Panc1 (cell line): ENCODE measurements around the gene TRERF1. TPM values are rescaled to one million over a fixed set of nuclear protein-coding genes. Genes with fewer than 3 reads are reported as not detected.

Experiments
- ATAC-seq: fragments of 200-7000 bp; cut with Tn5 transposase; 2 replicates; pipeline ENCODE4 v1.9.1; 2020; ENCODE audit warnings: mild to moderate bottlenecking, moderate library complexity
- BruUV-seq: library from RNA; stranded (reverse); fragments of 400-500 nt; replicated peaks from 2 replicates; lab custom pipeline; 2021; lab: Mats Ljungman, UMichigan
- CTCF ChIA-PET: fragments of 300-600 bp; sonication (Branson Sonifier 250); formaldehyde crosslinking; loops from one replicate; lab custom pipeline; 2022; ENCODE audit warnings: antibody characterized with exemption; lab: Charles Lee
- POLR2A ChIA-PET: fragments of 300-600 bp; sonication (Branson Sonifier 250); formaldehyde crosslinking; loops from one replicate; lab custom pipeline; 2022; ENCODE audit warnings: antibody characterized with exemption; lab: Charles Lee
- DNase-seq: peaks from one replicate; pipeline ENCODE4 v3.0.0-alpha.2; 2010; ENCODE audit warnings: low read depth, low spot score
- H3K27ac ChIP-seq: 2 replicates; pipeline ENCODE4 v1.5.1; 2011; ENCODE audit warnings: mild to moderate bottlenecking, low read length, inconsistent platforms
- H3K27me3 ChIP-seq: fragments of 200-500 bp; sonication (Bioruptor generic); 2 replicates; pipeline ENCODE4 v1.6.0; 2014; ENCODE audit warnings: low read length, inconsistent platforms; ENCODE audit not compliant: control insufficient read depth, insufficient read depth
- H3K36me3 ChIP-seq: fragments of 200-500 bp; sonication (Bioruptor generic); 2 replicates; pipeline ENCODE4 v1.5.1; 2014; ENCODE audit warnings: inconsistent platforms, mild to moderate bottlenecking, low read length, moderate library complexity; ENCODE audit not compliant: control insufficient read depth, insufficient read depth
- H3K4me1 ChIP-seq: 2 replicates; pipeline ENCODE4 v1.5.1; 2011; ENCODE audit warnings: inconsistent platforms, mild to moderate bottlenecking, low read length, moderate library complexity; ENCODE audit not compliant: control insufficient read depth, insufficient read depth
- H3K4me3 ChIP-seq, 2 experiments: 2 replicates each; pipeline ENCODE4 v1.5.1; 2011 to 2012; ENCODE audit warnings: low read depth in 2 of 2, low read length in 2 of 2, mild to moderate bottlenecking in 2 of 2, inconsistent platforms in 1 of 2, moderate library complexity in 1 of 2
- H3K9me3 ChIP-seq: fragments of 200-500 bp; sonication (Bioruptor generic); 2 replicates; pipeline ENCODE4 v1.5.1; 2014; ENCODE audit warnings: low read depth, mild to moderate bottlenecking, inconsistent platforms, low read length, moderate library complexity; ENCODE audit not compliant: control insufficient read depth, insufficient read depth
- POLR2AphosphoS5 ChIP-seq: IDR thresholded peaks from 2 replicates; pipeline ENCODE4 v1.6.1; 2012; ENCODE audit warnings: mild to moderate bottlenecking, low read depth, low read length, moderate library complexity
- REST ChIP-seq, 2 experiments: IDR thresholded peaks; 2 replicates each; pipeline ENCODE4 v1.6.1; 2011 to 2012; ENCODE audit warnings: low read depth in 2 of 2, control low read depth in 1 of 2, low read length in 1 of 2, mild to moderate bottlenecking in 1 of 2, moderate library complexity in 1 of 2; ENCODE audit not compliant: insufficient read depth in 1 of 2
- SIN3A ChIP-seq: IDR thresholded peaks from 2 replicates; pipeline ENCODE4 v1.6.1; 2012; ENCODE audit warnings: low read depth, mild to moderate bottlenecking, low read length, moderate library complexity, borderline replicate concordance; ENCODE audit not compliant: insufficient read depth
- TCF7L2 ChIP-seq: IDR thresholded peaks from 2 replicates; pipeline ENCODE4 v1.6.1; 2011; ENCODE audit warnings: mild to moderate bottlenecking, low read depth, low read length, inconsistent platforms
- in situ Hi-C: cut with HindIII; loops from 2 replicates; pipeline ENCODE4 v1.10.0; 2016; ENCODE audit warnings: low sequenced_read_pairs, low pct_unique_long_range_greater_than_20kb
- intact Hi-C: fragments of 100-400 bp; cut with micrococcal nuclease; formaldehyde crosslinking; loops from one replicate; pipeline ENCODE4 v1.10.0; 2022; ENCODE audit not compliant: unreplicated experiment
- total RNA-seq: library from RNA; stranded (reverse); gene quantifications from one replicate; pipeline ENCODE4 v1.2.1, GENCODE V29; 2021; ENCODE audit not compliant: unreplicated experiment
- TF ChIP-seq, protein P1 (sequence below): fragments of 450-650 bp; IDR thresholded peaks from 2 replicates; pipeline ENCODE4 v1.5.1; 2017; ENCODE audit warnings: mild to moderate bottlenecking

TRERF1 gene
- total RNA-seq, 1 experiment from 2014 or later, result 30.6 TPM

GRCh38 chr6:42433409-42433808 lies 18.3 kb downstream of the TRERF1 start:
- BruUV-seq, result no TSS peak
- no peak for TF ChIP-seq SIN3A
- TF ChIP-seq POLR2AphosphoS5, result no peak
- no peak for TF ChIP-seq TCF7L2
- TF ChIP-seq, protein P1, sequence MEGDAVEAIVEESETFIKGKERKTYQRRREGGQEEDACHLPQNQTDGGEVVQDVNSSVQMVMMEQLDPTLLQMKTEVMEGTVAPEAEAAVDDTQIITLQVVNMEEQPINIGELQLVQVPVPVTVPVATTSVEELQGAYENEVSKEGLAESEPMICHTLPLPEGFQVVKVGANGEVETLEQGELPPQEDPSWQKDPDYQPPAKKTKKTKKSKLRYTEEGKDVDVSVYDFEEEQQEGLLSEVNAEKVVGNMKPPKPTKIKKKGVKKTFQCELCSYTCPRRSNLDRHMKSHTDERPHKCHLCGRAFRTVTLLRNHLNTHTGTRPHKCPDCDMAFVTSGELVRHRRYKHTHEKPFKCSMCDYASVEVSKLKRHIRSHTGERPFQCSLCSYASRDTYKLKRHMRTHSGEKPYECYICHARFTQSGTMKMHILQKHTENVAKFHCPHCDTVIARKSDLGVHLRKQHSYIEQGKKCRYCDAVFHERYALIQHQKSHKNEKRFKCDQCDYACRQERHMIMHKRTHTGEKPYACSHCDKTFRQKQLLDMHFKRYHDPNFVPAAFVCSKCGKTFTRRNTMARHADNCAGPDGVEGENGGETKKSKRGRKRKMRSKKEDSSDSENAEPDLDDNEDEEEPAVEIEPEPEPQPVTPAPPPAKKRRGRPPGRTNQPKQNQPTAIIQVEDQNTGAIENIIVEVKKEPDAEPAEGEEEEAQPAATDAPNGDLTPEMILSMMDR, result no peak
- no peak for TF ChIP-seq REST (IDR thresholded peaks at IDR 0.05; ENCODE audit: insufficient read depth in 1 of 2, low read depth in 2 of 2, low read length in 1 of 2)
- ChIA-PET POLR2A (interaction anchor here (0.5 to 1.0 kb wide), 2 partner anchors 17 to 19 kb away, joined by 3 read pairs; partner anchors contain the start of gene TRERF1), CTCF (no interaction called here)
- Histone ChIP-seq H3K4me1 (peaks cover 13% of the 10 kb centered on the region), H3K9me3 (peaks cover 12% of the 10 kb centered on the region), H3K27me3 (no peaks in the 10 kb centered on the region), H3K36me3 (no peaks in the 10 kb centered on the region), H3K27ac (no peak overlapping the region), H3K4me3 (no peak overlapping the region)
- DNase-seq, result no peak
- intact Hi-C loops (no loop called here), in situ Hi-C loops (no loop called here)
- no peak for ATAC-seq

DNA sequence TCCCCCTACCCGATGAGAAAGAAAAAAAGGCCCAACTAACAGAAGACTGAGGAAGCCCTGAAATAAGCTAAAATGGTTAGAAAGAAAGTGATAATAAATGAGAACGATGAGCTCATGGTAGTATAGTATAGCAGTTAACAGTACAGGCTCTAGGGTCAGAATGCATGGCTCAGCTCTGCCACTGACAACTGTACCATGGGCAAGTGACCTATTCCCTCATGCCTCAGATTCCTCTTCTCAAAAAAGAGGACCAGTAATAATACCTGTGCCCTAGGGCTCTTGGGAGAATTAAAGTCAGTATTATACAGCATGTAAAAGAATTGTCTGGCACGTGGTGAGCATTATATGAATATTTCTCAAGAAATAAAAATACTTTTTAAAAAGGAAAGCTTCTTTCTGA lies 19.8 kb downstream of the TRERF1 start:
- ChIA-PET CTCF (no interaction called here), POLR2A (no interaction called here)
- TF ChIP-seq POLR2AphosphoS5 (no peak), TCF7L2 (no peak), REST (IDR thresholded peaks at IDR 0.05; ENCODE audit: insufficient read depth in 1 of 2, low read depth in 2 of 2, low read length in 1 of 2) (no peak), SIN3A (no peak)
- TF ChIP-seq, protein P1, result no peak
- DNase-seq (no peak), ATAC-seq (peak; percentile 54; the same call in 1 of the 2 replicates)
- Histone ChIP-seq H3K4me3 (no peak overlapping the region), H3K4me1 (peaks cover 15% of the 10 kb centered on the region), H3K36me3 (no peaks in the 10 kb centered on the region), H3K27ac (no peak overlapping the region), H3K27me3 (no peaks in the 10 kb centered on the region), H3K9me3 (peaks cover 12% of the 10 kb centered on the region)
- TSS peak; percentile 46 for BruUV-seq
- intact Hi-C loops (no loop called here), in situ Hi-C loops (no loop called here)
